GM12874 (cell line): Measurements from ENCODE around the gene APEX1.

ENCODE experiments used
- TF ChIP-seq, protein P1 (sequence below): IDR thresholded peaks from 2 replicates; pipeline ENCODE4 v1.5.1; 2011; ENCODE audit warnings: low read depth, mild to moderate bottlenecking, control low read depth, low read length, moderate library complexity; ENCODE audit not compliant: insufficient read depth

APEX1 gene

DNA sequence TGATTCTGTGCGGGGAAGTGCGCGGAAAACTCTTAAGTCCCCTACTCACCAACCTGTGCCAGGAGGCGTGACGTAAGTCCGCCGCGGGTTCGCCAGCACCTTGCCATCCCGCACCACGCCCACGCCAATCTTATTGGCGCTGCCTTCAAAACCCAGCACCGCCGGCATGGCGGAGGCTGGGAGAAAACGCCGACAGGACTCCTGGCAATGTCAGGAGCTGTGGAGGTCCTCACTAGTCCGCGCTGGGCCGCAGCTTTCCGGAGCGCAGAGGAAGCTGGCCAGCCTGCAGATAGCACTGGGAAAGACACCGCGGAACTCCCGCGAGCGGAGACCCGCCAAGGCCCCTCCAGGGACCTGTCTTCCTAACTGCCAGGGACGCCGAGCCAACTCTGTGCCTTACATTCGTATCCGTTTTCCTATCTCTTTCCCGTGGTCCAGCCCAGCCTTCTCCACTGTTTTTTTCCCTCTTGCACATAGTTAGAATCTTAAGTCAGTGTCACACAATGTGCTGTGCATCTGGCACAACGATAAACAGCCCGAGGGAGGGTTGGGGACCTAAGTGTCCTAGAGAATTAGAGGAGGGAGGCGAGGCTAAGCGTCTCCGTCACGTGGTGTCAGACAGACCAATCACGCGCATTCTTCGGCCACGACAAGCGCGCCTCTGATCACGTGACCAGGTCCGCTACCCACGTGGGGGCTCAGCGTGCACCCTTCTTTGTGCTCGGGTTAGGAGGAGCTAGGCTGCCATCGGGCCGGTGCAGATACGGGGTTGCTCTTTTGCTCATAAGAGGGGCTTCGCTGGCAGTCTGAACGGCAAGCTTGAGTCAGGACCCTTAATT is at the start of gene APEX1, which contains the start of gene OSGEP:
TSS of gene APEX1 (plus strand) at position 711 of the 839 bp plus-strand sequence. CDS start 420 bp downstream, outside the sequence.
TSS of gene OSGEP (minus strand) at position 297 of the 839 bp plus-strand sequence. CDS start at position 168, 129 bp downstream.
- TF ChIP-seq, protein P1, sequence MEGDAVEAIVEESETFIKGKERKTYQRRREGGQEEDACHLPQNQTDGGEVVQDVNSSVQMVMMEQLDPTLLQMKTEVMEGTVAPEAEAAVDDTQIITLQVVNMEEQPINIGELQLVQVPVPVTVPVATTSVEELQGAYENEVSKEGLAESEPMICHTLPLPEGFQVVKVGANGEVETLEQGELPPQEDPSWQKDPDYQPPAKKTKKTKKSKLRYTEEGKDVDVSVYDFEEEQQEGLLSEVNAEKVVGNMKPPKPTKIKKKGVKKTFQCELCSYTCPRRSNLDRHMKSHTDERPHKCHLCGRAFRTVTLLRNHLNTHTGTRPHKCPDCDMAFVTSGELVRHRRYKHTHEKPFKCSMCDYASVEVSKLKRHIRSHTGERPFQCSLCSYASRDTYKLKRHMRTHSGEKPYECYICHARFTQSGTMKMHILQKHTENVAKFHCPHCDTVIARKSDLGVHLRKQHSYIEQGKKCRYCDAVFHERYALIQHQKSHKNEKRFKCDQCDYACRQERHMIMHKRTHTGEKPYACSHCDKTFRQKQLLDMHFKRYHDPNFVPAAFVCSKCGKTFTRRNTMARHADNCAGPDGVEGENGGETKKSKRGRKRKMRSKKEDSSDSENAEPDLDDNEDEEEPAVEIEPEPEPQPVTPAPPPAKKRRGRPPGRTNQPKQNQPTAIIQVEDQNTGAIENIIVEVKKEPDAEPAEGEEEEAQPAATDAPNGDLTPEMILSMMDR, result no peak

- TF ChIP-seq, protein P1, result no peak
Measured at GRCh38 chr14:20409226-20409625, 45.8 kb upstream of the APEX1 start.

DNA sequence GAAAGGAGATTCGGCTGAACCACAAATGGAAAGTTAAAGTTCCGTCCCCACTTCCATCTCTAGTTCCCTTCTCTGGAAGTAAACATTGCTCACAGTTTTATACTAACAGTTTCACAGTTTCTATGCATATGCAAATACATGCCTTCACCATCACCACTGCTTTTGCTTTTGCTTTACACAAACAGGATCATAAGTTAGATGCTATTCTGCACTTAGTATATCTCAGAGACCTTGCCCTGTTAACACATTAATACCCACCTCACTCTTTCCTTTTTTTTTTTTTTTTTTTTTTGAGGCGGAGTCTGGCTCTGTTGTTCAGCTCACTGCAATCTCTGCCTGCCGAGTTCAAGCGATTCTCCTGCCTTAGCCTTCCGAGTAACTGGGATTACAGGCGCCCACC is 42.6 kb upstream of the APEX1 start:
- TF ChIP-seq, protein P1, result no peak

DNA sequence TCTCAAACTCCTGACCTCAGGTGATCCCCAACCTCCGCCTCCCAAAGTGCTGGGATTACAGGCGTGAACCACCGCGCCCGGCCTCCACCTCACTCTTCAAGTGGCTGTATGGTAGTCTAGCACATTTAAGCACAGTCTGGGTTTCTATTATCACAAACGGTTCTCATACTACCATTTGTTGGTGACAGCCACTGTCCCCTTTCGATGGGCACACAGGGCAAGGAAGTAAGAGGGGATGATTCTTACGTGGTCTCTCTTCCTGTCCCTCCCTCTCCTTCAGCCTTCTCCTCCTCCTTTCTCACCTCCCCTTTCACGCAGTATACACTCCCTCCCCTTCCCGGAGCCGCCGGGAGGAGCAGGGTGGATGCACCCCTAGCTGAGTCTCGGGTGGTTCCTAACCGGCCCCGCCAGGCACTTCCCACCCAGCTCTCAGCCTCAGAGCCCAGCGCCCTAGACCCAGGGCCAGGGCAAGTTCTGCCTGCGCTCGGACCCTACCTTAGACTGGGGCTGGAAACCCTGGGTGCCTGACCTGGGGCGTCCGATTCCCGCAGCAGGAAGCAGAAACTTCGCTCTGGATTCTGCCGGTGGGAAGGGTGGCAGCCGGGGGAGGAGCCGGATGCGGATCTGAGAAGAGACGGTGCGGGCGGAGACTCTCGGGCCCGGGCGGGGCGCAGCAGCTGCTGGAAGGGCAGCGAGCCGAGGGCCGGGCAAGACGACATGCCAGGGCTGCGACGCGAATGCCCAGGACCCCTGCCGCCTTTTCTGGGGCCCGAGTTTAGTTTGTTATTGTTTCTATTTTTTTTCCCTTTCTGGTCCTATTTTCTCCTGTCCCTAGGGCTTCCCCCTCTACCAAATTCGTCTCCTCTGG is 41.9 kb upstream of the APEX1 start, which contains the start of gene TEP1:
TSS of gene TEP1 (minus strand) at position 626 of the 868 bp plus-strand sequence. CDS start 5,062 bp downstream, outside the sequence.
- TF ChIP-seq, protein P1, result no peak

- TF ChIP-seq, protein P1, result no peak
Measured at GRCh38 chr14:20413744-20414082, 41.3 kb upstream of the APEX1 start.

- TF ChIP-seq, protein P1, result peak; percentile 52
Measured at GRCh38 chr14:20415782-20416206, 39.2 kb upstream of the APEX1 start.

- TF ChIP-seq, protein P1, result no peak
Measured at GRCh38 chr14:20416223-20416622, 38.8 kb upstream of the APEX1 start.
